K562 (cell line): ENCODE results near the gene NARF. TPM values are rescaled to one million over a fixed set of nuclear protein-coding genes. Genes with fewer than 3 reads are reported as not detected.
A peak's percentile ranks its signal among the peaks of the same experiment; 100 is the strongest.

Experiments
- ETV6 ChIP-seq, 3 experiments: fragments of 150-350 bp in 1 of 3; sonication (generic) in 1 of 3; formaldehyde crosslinking in 1 of 3; IDR thresholded peaks; 2 replicates each; pipeline versions ENCODE4 v1.6.1 to v1.8.0; 2014 to 2022; ENCODE audit warnings: borderline replicate concordance in 2 of 3, low read depth in 2 of 3, antibody characterized with exemption in 1 of 3, low read length in 1 of 3, mild to moderate bottlenecking in 1 of 3, missing genetic modification reagents in 1 of 3
- FOXM1 ChIP-seq, 2 experiments: fragments of 450-650 bp in 1 of 2; sonication (generic) in 1 of 2; formaldehyde crosslinking in 1 of 2; IDR thresholded peaks; 2 replicates each; pipeline versions ENCODE4 v1.6.1 to v1.9.0; 2017 to 2022; ENCODE audit warnings: low read depth in 2 of 2, mild to moderate bottlenecking in 2 of 2, missing genetic modification reagents in 1 of 2, moderate library complexity in 1 of 2
- HDAC1 ChIP-seq, 2 experiments: fragments of 450-650 bp; IDR thresholded peaks; 2 replicates each; pipeline ENCODE4 v1.6.1; 2016 to 2017; ENCODE audit warnings: inconsistent platforms in 1 of 2, mild to moderate bottlenecking in 1 of 2, moderate library complexity in 1 of 2
- NR1H2 ChIP-seq: sonication (generic); formaldehyde crosslinking; IDR thresholded peaks from 2 replicates; pipeline ENCODE4 v1.4.0; 2020; ENCODE audit warnings: mild to moderate bottlenecking, missing genetic modification reagents
- TOE1 ChIP-seq, 2 experiments: fragments of 450-650 bp in 1 of 2; sonication (generic) in 1 of 2; formaldehyde crosslinking in 1 of 2; IDR thresholded peaks; 2 replicates each; pipeline versions ENCODE4 v1.7.1 to v1.8.0; 2016 to 2022; ENCODE audit warnings: borderline replicate concordance in 2 of 2, mild to moderate bottlenecking in 2 of 2, antibody characterized with exemption in 1 of 2, inconsistent platforms in 1 of 2, low read depth in 1 of 2, missing genetic modification reagents in 1 of 2, moderate library complexity in 1 of 2
- YY1 ChIP-seq, 3 experiments: IDR thresholded peaks; 2 replicates each; pipeline ENCODE4 v1.6.1; 2011; ENCODE audit warnings: low read length in 2 of 3, mild to moderate bottlenecking in 2 of 3, moderate library complexity in 2 of 3, borderline replicate concordance in 1 of 3, control low read depth in 1 of 3, low read depth in 1 of 3; ENCODE audit not compliant: insufficient read depth in 3 of 3, insufficient replicate concordance in 2 of 3, control insufficient read depth in 1 of 3, insufficient read length in 1 of 3; ENCODE audit errors: extremely low read depth in 1 of 3
- ZNF217 ChIP-seq: sonication (generic); formaldehyde crosslinking; IDR thresholded peaks from 2 replicates; pipeline ENCODE4 v1.8.0; 2022; ENCODE audit warnings: mild to moderate bottlenecking, missing genetic modification reagents
- polyA plus RNA-seq, 8 experiments: library from polyadenylated mRNA; depleted of rRNA in 4 of 8; stranded (reverse) in 5 of 8; unstranded in 3 of 8; fragments of >200 nt; fragmentation: Nextera tagmentation in 2 of 8; fragmentation: Illumina TruSeq in 1 of 8; extraction: Ambion mirVana in 2 of 8; extraction: Trizol in 1 of 8; gene quantifications; 2 replicates each; pipeline versions ENCODE4 v1.2.1 to v1.2.3, GENCODE V29; 2011 to 2014; ENCODE audit warnings: inconsistent platforms in 1 of 8, missing spikeins in 1 of 8
- total RNA-seq, 7 experiments: library from RNA; depleted of rRNA in 6 of 7; stranded (reverse); fragments of >200 nt in 6 of 7; fragmentation: Illumina TruSeq in 2 of 7; extraction: Trizol in 2 of 7; gene quantifications; 2 replicates each; pipeline versions ENCODE4 v1.2.1 to v1.2.3, GENCODE V29; 2011 to 2021; ENCODE audit warnings: low replicate concordance in 1 of 7
- TF ChIP-seq, protein P1 (sequence below), 2 experiments: fragments of 450-650 bp; formaldehyde crosslinking in 1 of 2; IDR thresholded peaks; 2 replicates each; pipeline versions ENCODE4 v1.4.0 to v1.6.1; 2014 to 2020; ENCODE audit warnings: mild to moderate bottlenecking in 2 of 2, borderline replicate concordance in 1 of 2, low read depth in 1 of 2
- TF ChIP-seq, protein P2 (sequence below): sonication (generic); formaldehyde crosslinking; IDR thresholded peaks from 2 replicates; pipeline ENCODE4 v1.8.0; 2022; ENCODE audit warnings: missing genetic modification reagents, mild to moderate bottlenecking, moderate library complexity, borderline replicate concordance
- TF ChIP-seq, protein P3 (sequence below): sonication (generic); formaldehyde crosslinking; IDR thresholded peaks from 2 replicates; pipeline ENCODE4 v1.5.0; 2020; ENCODE audit warnings: missing genetic modification reagents

Gene NARF
- total and polyA plus RNA-seq, 9 of the 15 experiments (the other 6 are each of a cell fraction or from before 2014, with no cell fraction given) = 60.4 to 423 (median 132) TPM

DNA sequence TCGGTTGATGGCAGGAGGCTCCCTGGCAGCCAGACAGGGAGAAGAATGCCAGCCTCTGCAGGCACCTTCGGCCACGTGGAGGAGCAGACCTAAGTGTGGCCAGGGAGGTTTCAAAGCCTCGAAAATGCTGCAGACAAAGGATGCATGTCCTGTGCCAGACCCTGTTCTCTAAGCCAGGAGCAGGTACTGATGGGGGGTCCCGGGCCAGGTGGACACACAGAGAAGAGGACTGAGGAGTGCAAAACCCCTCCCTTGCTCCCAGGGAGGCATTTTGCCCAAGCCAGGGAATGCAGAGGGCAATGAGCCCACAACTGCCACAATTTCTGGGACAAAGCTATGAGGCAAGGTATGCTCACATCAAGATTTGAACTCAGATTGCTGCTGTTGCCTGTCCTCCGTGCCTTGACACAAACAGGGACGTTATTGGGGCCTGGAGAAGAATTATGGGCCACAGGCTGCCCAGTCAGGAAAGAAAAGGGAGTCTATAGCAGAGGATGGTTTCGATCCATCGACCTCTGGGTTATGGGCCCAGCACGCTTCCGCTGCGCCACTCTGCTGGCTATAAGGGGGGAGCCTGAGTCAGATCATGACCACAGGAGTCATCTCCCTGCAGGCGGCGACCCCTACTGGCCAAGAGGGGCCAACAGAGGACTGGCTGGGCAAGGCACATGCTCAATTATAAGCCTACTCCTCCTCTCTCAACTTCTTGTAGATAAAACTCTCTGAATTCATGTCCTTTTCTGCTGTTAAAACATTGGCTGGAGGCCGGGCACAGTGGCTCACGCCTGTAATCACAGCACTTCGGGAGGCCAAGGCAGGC lies 35.9 kb downstream of the NARF start (continued):
- TF ChIP-seq, protein P1, sequence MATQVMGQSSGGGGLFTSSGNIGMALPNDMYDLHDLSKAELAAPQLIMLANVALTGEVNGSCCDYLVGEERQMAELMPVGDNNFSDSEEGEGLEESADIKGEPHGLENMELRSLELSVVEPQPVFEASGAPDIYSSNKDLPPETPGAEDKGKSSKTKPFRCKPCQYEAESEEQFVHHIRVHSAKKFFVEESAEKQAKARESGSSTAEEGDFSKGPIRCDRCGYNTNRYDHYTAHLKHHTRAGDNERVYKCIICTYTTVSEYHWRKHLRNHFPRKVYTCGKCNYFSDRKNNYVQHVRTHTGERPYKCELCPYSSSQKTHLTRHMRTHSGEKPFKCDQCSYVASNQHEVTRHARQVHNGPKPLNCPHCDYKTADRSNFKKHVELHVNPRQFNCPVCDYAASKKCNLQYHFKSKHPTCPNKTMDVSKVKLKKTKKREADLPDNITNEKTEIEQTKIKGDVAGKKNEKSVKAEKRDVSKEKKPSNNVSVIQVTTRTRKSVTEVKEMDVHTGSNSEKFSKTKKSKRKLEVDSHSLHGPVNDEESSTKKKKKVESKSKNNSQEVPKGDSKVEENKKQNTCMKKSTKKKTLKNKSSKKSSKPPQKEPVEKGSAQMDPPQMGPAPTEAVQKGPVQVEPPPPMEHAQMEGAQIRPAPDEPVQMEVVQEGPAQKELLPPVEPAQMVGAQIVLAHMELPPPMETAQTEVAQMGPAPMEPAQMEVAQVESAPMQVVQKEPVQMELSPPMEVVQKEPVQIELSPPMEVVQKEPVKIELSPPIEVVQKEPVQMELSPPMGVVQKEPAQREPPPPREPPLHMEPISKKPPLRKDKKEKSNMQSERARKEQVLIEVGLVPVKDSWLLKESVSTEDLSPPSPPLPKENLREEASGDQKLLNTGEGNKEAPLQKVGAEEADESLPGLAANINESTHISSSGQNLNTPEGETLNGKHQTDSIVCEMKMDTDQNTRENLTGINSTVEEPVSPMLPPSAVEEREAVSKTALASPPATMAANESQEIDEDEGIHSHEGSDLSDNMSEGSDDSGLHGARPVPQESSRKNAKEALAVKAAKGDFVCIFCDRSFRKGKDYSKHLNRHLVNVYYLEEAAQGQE (IDR thresholded peaks at IDR 0.05; ENCODE audit: borderline replicate concordance) = peak; percentile 70
- TF ChIP-seq, protein P1 (CRISPR knock-in tag; IDR thresholded peaks at IDR 0.05; ENCODE audit: low read depth) = no peak
- TF ChIP-seq, protein P2, sequence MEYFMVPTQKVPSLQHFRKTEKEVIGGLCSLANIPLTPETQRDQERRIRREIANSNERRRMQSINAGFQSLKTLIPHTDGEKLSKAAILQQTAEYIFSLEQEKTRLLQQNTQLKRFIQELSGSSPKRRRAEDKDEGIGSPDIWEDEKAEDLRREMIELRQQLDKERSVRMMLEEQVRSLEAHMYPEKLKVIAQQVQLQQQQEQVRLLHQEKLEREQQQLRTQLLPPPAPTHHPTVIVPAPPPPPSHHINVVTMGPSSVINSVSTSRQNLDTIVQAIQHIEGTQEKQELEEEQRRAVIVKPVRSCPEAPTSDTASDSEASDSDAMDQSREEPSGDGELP (CRISPR knock-in tag) = peak; percentile 78
- TF ChIP-seq NR1H2 (CRISPR knock-in tag) (0 out of 2 replicates have a peak, but pooled peaks have one; percentile 54), ETV6 (IDR thresholded peaks at IDR 0.05; ENCODE audit: borderline replicate concordance in 1 of 2, low read depth in 2 of 2, low read length in 1 of 2) (peak in 1 of 2 experiments; percentile 17; a peak in 1 of 4 replicates), ETV6 (CRISPR knock-in tag; IDR thresholded peaks at IDR 0.05; ENCODE audit: borderline replicate concordance) (no peak), TOE1 (IDR thresholded peaks at IDR 0.05; ENCODE audit: borderline replicate concordance) (peak; percentile 78), TOE1 (CRISPR knock-in tag; IDR thresholded peaks at IDR 0.05; ENCODE audit: borderline replicate concordance, low read depth) (peak; percentile 22; the same call in 1 of the 2 replicates), HDAC1 (IDR thresholded peaks at IDR 0.05) (peak; percentile 44 to 98; a peak in 3 of 4 replicates), ZNF217 (no peak), YY1 (IDR thresholded peaks at IDR 0.05; ENCODE audit: borderline replicate concordance in 1 of 3, control insufficient read depth in 1 of 3, extremely low read depth in 1 of 3, insufficient read depth in 3 of 3, insufficient read length in 1 of 3, insufficient replicate concordance in 2 of 3, low read depth in 1 of 3, low read length in 2 of 3) (peak in 2 of 3 experiments; percentile 25 to 62), FOXM1 (IDR thresholded peaks at IDR 0.05; ENCODE audit: low read depth) (no peak), FOXM1 (CRISPR knock-in tag; IDR thresholded peaks at IDR 0.05; ENCODE audit: low read depth) (no peak)
- TF ChIP-seq, protein P3, sequence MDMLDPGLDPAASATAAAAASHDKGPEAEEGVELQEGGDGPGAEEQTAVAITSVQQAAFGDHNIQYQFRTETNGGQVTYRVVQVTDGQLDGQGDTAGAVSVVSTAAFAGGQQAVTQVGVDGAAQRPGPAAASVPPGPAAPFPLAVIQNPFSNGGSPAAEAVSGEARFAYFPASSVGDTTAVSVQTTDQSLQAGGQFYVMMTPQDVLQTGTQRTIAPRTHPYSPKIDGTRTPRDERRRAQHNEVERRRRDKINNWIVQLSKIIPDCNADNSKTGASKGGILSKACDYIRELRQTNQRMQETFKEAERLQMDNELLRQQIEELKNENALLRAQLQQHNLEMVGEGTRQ (CRISPR knock-in tag) = peak; percentile 22; the same call in 1 of the 2 replicates
